Measurements from ENCODE around the gene COL5A3.

The COL5A3 gene

DNA sequence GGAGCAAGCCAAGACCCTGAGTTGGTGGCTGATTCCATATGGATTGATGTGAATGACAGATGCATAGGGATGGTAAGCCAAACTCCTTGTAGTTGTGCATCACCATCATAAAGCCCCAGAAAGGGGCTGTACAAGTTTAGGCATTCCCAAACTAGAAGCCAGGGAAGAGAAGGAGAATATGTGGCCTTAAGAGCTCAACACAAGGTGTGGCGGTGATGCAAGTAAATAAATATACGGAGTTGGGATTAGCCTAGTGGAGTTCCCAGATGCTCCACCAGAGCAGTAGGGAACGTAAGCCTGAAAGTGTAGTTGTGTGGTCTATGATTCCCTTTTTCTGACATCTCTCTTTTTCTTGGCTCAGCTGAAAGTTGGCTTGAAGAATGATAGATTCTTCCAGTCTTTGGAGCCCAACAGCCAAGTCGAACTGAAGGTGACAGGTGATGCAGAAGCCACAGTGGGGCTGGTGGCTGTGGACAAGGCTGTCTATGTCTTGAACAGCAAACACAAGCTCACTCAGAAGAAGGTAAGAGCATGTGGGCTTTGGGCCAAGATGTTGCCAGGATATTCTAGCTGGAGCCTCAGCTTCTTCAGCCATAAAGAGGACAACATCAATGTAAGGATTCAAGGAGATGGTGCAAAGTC lies 33.1 kb upstream of the COL5A3 start:
- POLR2A ChIA-PET: interaction anchor here (0.8 kb wide), 1 partner anchor 63 kb away, joined by 3 read pairs; the partner anchor contains the start of gene PPAN
- TF ChIP-seq ZNF384 (IDR thresholded peaks at IDR 0.05): no peak
- no peak for TF ChIP-seq HDGF (IDR thresholded peaks at IDR 0.05; ENCODE audit: borderline replicate concordance)
- TF ChIP-seq ELF4 (IDR thresholded peaks at IDR 0.05): no peak
- TF ChIP-seq SUZ12 (IDR thresholded peaks at IDR 0.05): no peak
- TF ChIP-seq FOXA1 (IDR thresholded peaks at IDR 0.05): no peak
- no peak for TF ChIP-seq SP1 (IDR thresholded peaks at IDR 0.05)
- no peak for TF ChIP-seq LEF1 (IDR thresholded peaks at IDR 0.05; ENCODE audit: borderline replicate concordance)
- TF ChIP-seq FOXK2 (IDR thresholded peaks at IDR 0.05): no peak
- TF ChIP-seq, protein P1, sequence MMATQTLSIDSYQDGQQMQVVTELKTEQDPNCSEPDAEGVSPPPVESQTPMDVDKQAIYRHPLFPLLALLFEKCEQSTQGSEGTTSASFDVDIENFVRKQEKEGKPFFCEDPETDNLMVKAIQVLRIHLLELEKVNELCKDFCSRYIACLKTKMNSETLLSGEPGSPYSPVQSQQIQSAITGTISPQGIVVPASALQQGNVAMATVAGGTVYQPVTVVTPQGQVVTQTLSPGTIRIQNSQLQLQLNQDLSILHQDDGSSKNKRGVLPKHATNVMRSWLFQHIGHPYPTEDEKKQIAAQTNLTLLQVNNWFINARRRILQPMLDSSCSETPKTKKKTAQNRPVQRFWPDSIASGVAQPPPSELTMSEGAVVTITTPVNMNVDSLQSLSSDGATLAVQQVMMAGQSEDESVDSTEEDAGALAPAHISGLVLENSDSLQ (IDR thresholded peaks at IDR 0.05): no peak
- no peak for TF ChIP-seq TARDBP (IDR thresholded peaks at IDR 0.05)
- no peak for TF ChIP-seq CTBP1 (IDR thresholded peaks at IDR 0.05; ENCODE audit: borderline replicate concordance)
- no peak for TF ChIP-seq BHLHE40 (IDR thresholded peaks at IDR 0.05; ENCODE audit: borderline replicate concordance)
- TF ChIP-seq NFRKB (IDR thresholded peaks at IDR 0.05): no peak
- TF ChIP-seq ARNT (IDR thresholded peaks at IDR 0.05): no peak
- TF ChIP-seq FOXM1 (IDR thresholded peaks at IDR 0.05; ENCODE audit: borderline replicate concordance): no peak
- TF ChIP-seq L3MBTL2 (conservative IDR thresholded peaks at IDR 0.05): no peak
- CTCF ChIA-PET: no interaction called here
- DNase-seq (ENCODE audit: extremely low spot score): no peak

DNA sequence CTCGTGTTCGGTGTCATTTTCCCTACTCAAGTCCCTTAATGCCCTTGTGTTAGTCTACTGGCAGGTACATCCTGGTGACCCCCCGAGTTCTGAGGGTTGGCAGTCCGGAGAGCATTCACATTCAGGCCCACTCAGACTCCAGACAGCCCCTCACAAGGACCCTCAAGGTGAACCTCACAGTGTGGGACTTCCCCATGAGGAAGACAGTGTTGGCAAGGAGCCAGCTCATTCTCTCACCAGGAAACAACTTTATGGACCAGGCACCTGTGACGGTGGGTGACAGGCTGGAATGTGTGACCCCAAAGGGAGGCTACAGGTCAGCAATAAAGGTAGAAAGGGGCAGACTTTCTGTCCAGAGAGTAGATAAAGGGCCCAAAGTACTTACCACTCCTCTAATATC lies 27.5 kb upstream of the COL5A3 start:
- CTCF ChIA-PET: interaction anchor here (1.6 kb wide), 1 partner anchor 10 kb away, joined by 7 read pairs; no protein-coding TSS in a partner anchor
- TF ChIP-seq L3MBTL2 (conservative IDR thresholded peaks at IDR 0.05): no peak
- no peak for TF ChIP-seq FOXA1 (IDR thresholded peaks at IDR 0.05)
- TF ChIP-seq ARNT (IDR thresholded peaks at IDR 0.05): no peak
- TF ChIP-seq, protein P1 (IDR thresholded peaks at IDR 0.05): no peak
- TF ChIP-seq LEF1 (IDR thresholded peaks at IDR 0.05; ENCODE audit: borderline replicate concordance): no peak
- no peak for DNase-seq (ENCODE audit: extremely low spot score)
- POLR2A ChIA-PET: no interaction called here

DNA sequence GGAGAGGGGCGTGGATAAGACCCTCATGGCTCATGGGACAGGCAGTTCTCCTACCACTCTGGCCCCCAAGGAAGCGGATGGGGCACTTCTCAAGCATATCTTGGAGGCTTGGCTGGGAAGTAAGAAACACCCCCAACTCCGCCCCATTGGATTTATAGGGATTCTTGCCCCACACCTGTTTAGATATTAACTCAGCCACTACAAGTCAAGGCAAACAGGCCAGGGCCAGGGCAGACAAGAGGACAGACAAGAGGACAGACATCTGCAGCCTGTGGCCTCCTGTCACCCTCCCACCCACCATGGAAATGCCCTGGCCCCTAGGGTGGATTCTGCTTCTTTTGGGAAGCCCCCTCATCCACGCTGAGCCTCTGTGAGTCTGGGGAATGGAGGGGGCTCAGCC lies 27.1 kb upstream of the COL5A3 start:
- CTCF ChIA-PET: interaction anchor here (1.6 kb wide), 1 partner anchor 10 kb away, joined by 7 read pairs; no protein-coding TSS in a partner anchor
- no peak for DNase-seq (ENCODE audit: extremely low spot score)
- POLR2A ChIA-PET: no interaction called here
- no peak for TF ChIP-seq NFRKB (IDR thresholded peaks at IDR 0.05)
- no peak for TF ChIP-seq SP1 (IDR thresholded peaks at IDR 0.05)
- TF ChIP-seq BHLHE40 (IDR thresholded peaks at IDR 0.05; ENCODE audit: borderline replicate concordance): no peak
- no peak for TF ChIP-seq ZNF384 (IDR thresholded peaks at IDR 0.05)
- no peak for TF ChIP-seq L3MBTL2 (conservative IDR thresholded peaks at IDR 0.05)
- TF ChIP-seq HDGF (IDR thresholded peaks at IDR 0.05; ENCODE audit: borderline replicate concordance): no peak
- TF ChIP-seq TARDBP (IDR thresholded peaks at IDR 0.05): no peak
- TF ChIP-seq, protein P1 (IDR thresholded peaks at IDR 0.05): no peak
- no peak for TF ChIP-seq FOXK2 (IDR thresholded peaks at IDR 0.05)
- TF ChIP-seq LEF1 (IDR thresholded peaks at IDR 0.05; ENCODE audit: borderline replicate concordance): no peak
- no peak for TF ChIP-seq ARNT (IDR thresholded peaks at IDR 0.05)
- no peak for TF ChIP-seq SUZ12 (IDR thresholded peaks at IDR 0.05)
- no peak for TF ChIP-seq FOXA1 (IDR thresholded peaks at IDR 0.05)
- TF ChIP-seq CTBP1 (IDR thresholded peaks at IDR 0.05; ENCODE audit: borderline replicate concordance): no peak
- TF ChIP-seq ELF4 (IDR thresholded peaks at IDR 0.05): no peak
- TF ChIP-seq FOXM1 (IDR thresholded peaks at IDR 0.05; ENCODE audit: borderline replicate concordance): no peak

DNA sequence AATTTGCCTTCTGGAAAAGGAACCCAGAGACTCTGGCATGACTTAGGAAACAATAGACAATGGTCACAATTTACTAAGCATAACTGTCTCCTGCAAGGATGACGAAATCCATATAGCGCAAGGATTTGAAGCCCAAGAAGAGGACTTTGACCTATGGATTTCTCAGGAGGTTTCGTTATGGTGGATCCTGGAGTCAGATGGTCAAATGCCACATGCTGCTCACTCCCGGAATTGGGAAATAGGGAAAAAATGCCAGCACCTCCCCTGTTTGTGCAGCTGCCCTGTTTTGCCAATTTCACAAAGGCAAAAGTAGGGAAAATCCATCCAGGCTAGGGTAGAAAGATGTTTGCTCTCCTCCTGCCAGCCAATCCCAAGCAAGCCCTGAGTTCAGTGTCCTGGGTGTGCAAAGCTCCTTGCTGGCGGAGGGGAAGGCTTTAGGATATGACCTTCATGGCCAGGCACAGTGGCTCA lies 26.3 kb upstream of the COL5A3 start:
- ChIA-PET CTCF (interaction anchor here (1.6 kb wide), 1 partner anchor 9 kb away, joined by 7 read pairs; no protein-coding TSS in a partner anchor), POLR2A (no interaction called here)
- DNase-seq (ENCODE audit: extremely low spot score): no peak
- TF ChIP-seq ZNF384 (IDR thresholded peaks at IDR 0.05) (no peak), ARNT (IDR thresholded peaks at IDR 0.05) (no peak), FOXA1 (IDR thresholded peaks at IDR 0.05) (no peak), FOXM1 (IDR thresholded peaks at IDR 0.05; ENCODE audit: borderline replicate concordance) (no peak), SP1 (IDR thresholded peaks at IDR 0.05) (no peak), HDGF (IDR thresholded peaks at IDR 0.05; ENCODE audit: borderline replicate concordance) (no peak), SUZ12 (IDR thresholded peaks at IDR 0.05) (no peak), BHLHE40 (IDR thresholded peaks at IDR 0.05; ENCODE audit: borderline replicate concordance) (no peak), L3MBTL2 (conservative IDR thresholded peaks at IDR 0.05) (no peak)
- TF ChIP-seq, protein P1 (IDR thresholded peaks at IDR 0.05): no peak

DNA sequence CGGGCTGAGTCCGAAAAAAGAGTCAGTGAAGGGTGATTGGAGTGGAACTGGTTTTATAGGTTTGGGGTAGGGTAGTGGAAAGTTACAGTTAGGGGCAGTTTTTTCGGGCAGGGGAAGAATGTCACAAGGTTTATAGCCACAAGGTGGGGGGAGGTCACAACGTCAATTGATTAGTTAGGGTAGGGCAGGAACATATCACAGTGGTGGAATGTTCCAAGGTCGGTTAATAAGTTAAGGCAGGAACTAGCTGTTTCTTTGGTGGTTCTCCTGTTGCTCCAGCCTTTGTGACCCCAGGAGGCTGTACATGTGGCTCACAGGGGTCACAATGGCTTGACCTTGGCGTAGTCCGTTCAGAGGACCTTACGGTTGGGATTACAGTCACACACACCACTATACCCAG lies 23.3 kb upstream of the COL5A3 start:
- ChIA-PET CTCF (interaction anchor here (0.7 kb wide), 1 partner anchor 88 kb away, joined by 3 read pairs; no protein-coding TSS in a partner anchor), POLR2A (no interaction called here)
- no peak for TF ChIP-seq L3MBTL2 (conservative IDR thresholded peaks at IDR 0.05)
- TF ChIP-seq ELF4 (IDR thresholded peaks at IDR 0.05): no peak
- no peak for TF ChIP-seq TARDBP (IDR thresholded peaks at IDR 0.05)
- TF ChIP-seq BHLHE40 (IDR thresholded peaks at IDR 0.05; ENCODE audit: borderline replicate concordance): no peak
- no peak for TF ChIP-seq LEF1 (IDR thresholded peaks at IDR 0.05; ENCODE audit: borderline replicate concordance)
- TF ChIP-seq FOXA1 (IDR thresholded peaks at IDR 0.05): no peak
- no peak for TF ChIP-seq NFRKB (IDR thresholded peaks at IDR 0.05)
- TF ChIP-seq ZNF384 (IDR thresholded peaks at IDR 0.05): no peak
- no peak for TF ChIP-seq SP1 (IDR thresholded peaks at IDR 0.05)
- no peak for TF ChIP-seq FOXK2 (IDR thresholded peaks at IDR 0.05)
- TF ChIP-seq CTBP1 (IDR thresholded peaks at IDR 0.05; ENCODE audit: borderline replicate concordance): no peak
- TF ChIP-seq HDGF (IDR thresholded peaks at IDR 0.05; ENCODE audit: borderline replicate concordance): no peak
- TF ChIP-seq ARNT (IDR thresholded peaks at IDR 0.05): no peak
- TF ChIP-seq, protein P1 (IDR thresholded peaks at IDR 0.05): no peak
- no peak for TF ChIP-seq SUZ12 (IDR thresholded peaks at IDR 0.05)
- no peak for TF ChIP-seq FOXM1 (IDR thresholded peaks at IDR 0.05; ENCODE audit: borderline replicate concordance)
- no peak for DNase-seq (ENCODE audit: extremely low spot score)
